Spinal cord (tissue), 10 donors: ENCODE data around the gene SMYD3. TPM values are rescaled to one million over a fixed set of nuclear protein-coding genes. Genes with fewer than 3 reads are reported as not detected.

Source experiments
- DNase-seq, 6 donors: peaks; one replicate each; pipeline versions ENCODE4 v3.0.0 to v3.0.0-alpha.2; 2013 to 2015; ENCODE audit warnings: low spot score in 6 of 6, low read depth in 4 of 6
- H3K27ac ChIP-seq: one replicate; pipeline ENCODE4 v1.5.1; 2013; ENCODE audit warnings: low read depth, low read length, control low read depth
- H3K27me3 ChIP-seq: one replicate; pipeline ENCODE4 v1.6.1; 2013; ENCODE audit warnings: low read length; ENCODE audit not compliant: control insufficient read depth, insufficient read depth
- H3K36me3 ChIP-seq: one replicate; pipeline ENCODE4 v1.6.1; 2013; ENCODE audit warnings: low read length; ENCODE audit not compliant: control insufficient read depth, insufficient read depth
- H3K4me1 ChIP-seq: one replicate; pipeline ENCODE4 v1.6.1; 2013; ENCODE audit warnings: low read length; ENCODE audit not compliant: control insufficient read depth, insufficient read depth
- H3K4me3 ChIP-seq: one replicate; pipeline ENCODE4 v1.5.1; 2013; ENCODE audit warnings: low read depth, low read length, control low read depth
- H3K9me3 ChIP-seq: one replicate; pipeline ENCODE4 v1.6.1; 2013; ENCODE audit warnings: low read length; ENCODE audit not compliant: control insufficient read depth, insufficient read depth
- WGBS: methylation state at CpG from one replicate; pipeline ENCODE4 v1.1.5; 2013; ENCODE audit warnings: missing lambda C conversion rate; ENCODE audit not compliant: insufficient coverage; 5-methylcytosine and 5-hydroxymethylcytosine counted together
- polyA plus RNA-seq, 2 donors: library from polyadenylated mRNA; unstranded; fragments of 120-200 nt; gene quantifications; one replicate each; pipeline ENCODE4 v1.2.1, GENCODE V29; 2013; ENCODE audit not compliant: insufficient read length in 2 of 2
- total RNA-seq, 2 donors: library from RNA; depleted of rRNA in 1 of 2; stranded (reverse); fragments of 120-200 nt in 1 of 2; fragments of >200 nt in 1 of 2; gene quantifications; one replicate each; pipeline versions ENCODE4 v1.2.3 to v1.2.4, GENCODE V29; 2013 to 2014
- donor health status: healthy.

The SMYD3 gene
- total and polyA plus RNA-seq, 4 donors = 37.5 to 54.4 (median 49.4) TPM

- H3K27ac ChIP-seq = no peak overlapping the region
- 92% methylated on average over 8 of the region's 9 CpGs for WGBS
These were observed 647.5 kb downstream of the SMYD3 start for GRCh38 chr1:245859493-245860114.

GRCh38 chr1:245858722-245859492 is 648.2 kb downstream of the SMYD3 start:
- H3K4me1 ChIP-seq = peaks cover 3% of the 10 kb centered on the region
- H3K4me3 ChIP-seq = no peak overlapping the region
- H3K27me3 ChIP-seq = no peaks in the 10 kb centered on the region
- DNase-seq = peak in 2 of 6 donors; percentile 35 to 74
- H3K36me3 ChIP-seq = no peaks in the 10 kb centered on the region
- 78% methylated on average over 1 of the region's 7 CpGs for WGBS
- no peak overlapping the region for H3K27ac ChIP-seq
- no peaks in the 10 kb centered on the region for H3K9me3 ChIP-seq

More at GRCh38 chr1:245859493-245860114, 647.5 kb downstream of the SMYD3 start:
- H3K4me1 ChIP-seq = peaks cover 3% of the 10 kb centered on the region
- H3K27me3 ChIP-seq = no peaks in the 10 kb centered on the region
- H3K9me3 ChIP-seq = no peaks in the 10 kb centered on the region
- no peaks in the 10 kb centered on the region for H3K36me3 ChIP-seq
- H3K4me3 ChIP-seq = no peak overlapping the region
- no peak for DNase-seq

DNA sequence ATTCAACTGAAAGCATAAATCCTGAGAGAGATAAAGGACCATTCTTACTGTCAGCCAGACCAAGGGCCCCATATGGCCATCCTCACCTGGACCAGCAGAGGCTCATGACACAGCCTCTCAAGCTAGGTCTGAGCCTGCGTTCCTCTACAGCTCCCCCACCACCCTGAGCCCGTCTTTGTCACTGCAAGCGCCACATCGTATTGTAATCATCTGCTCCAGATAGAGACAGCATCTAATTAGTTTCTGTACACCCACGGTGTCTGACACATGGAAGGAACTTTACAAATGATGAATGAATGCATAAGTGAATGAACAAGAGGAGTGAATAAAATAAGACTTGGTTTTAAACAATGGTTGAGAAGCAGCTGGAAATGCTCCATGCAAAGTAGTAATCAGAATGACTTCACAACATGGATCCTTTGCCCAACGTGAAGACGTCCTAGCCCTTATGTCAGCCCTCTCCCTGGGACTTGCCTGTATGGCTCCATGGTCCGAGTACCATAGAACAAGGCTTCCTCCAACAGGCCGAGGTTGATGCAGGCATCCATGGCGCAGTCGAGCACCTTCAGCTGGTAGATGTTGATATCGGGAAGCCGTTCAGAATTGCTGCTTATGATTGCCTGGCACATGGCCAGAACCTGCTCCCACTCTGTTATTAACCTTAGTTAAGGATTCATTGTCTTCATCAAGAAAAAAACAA is 648.9 kb downstream of the SMYD3 start:
- 81% methylated on average over 8 of the region's 13 CpGs for WGBS
- no peaks in the 10 kb centered on the region for H3K9me3 ChIP-seq
- no peaks in the 10 kb centered on the region for H3K36me3 ChIP-seq
- no peaks in the 10 kb centered on the region for H3K27me3 ChIP-seq
- DNase-seq = peak in 2 of 6 donors; percentile 25 to 78
- H3K4me1 ChIP-seq = peaks cover 3% of the 10 kb centered on the region
- H3K27ac ChIP-seq = no peak overlapping the region
- no peak overlapping the region for H3K4me3 ChIP-seq

GRCh38 chr1:245856944-245857531 is 650.0 kb downstream of the SMYD3 start:
- 94% methylated on average over 13 of the region's 13 CpGs for WGBS
- H3K27ac ChIP-seq = no peak overlapping the region
- no peaks in the 10 kb centered on the region for H3K36me3 ChIP-seq
- no peak for DNase-seq
- H3K9me3 ChIP-seq = no peaks in the 10 kb centered on the region
- no peaks in the 10 kb centered on the region for H3K27me3 ChIP-seq
- H3K4me1 ChIP-seq = peaks cover 3% of the 10 kb centered on the region
- H3K4me3 ChIP-seq = no peak overlapping the region

DNA sequence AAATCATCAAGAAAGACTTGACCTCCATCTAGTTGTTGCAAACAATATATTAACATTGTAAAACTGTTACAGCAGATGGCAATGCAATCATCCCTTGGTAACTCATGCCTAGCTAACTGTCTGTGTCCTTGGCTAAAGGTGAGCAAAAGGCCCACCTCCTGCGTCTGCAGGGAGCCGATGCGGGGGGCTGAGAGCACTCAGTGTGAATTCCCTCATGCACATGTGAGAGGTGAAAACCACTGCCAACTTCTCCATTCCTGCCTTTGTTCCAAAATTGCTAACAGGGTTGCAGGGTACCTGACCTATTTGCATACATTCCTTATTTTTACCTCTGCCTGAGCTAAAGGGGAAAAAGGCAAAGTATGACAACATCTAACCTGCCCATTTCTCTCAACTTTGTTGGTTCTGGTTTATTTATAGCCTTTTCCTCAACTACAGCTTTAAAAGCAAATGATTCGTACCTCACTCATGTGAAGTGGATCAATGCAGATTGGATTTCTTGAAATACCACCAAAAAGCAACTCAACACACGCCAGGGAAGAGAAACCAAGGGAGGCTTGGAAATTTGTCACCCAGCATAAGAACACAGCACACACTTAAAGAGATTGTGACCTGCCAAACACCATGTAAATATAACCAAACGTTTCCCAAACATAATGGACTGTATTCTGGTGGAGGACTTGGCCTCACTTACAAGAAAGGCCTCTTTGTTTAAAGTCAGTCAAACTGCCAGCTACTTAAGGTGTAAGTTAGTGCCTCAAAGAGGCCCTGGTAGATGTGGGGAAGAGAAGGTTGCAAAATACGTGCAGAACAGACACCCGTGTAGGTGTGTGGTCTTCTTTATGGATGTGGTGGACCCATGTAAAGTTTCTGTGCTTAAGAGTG is 651.0 kb downstream of the SMYD3 start:
- no peaks in the 10 kb centered on the region for H3K27me3 ChIP-seq
- no peaks in the 10 kb centered on the region for H3K36me3 ChIP-seq
- H3K27ac ChIP-seq = no peak overlapping the region
- H3K4me3 ChIP-seq = no peak overlapping the region
- peak in 1 of 6 donors; percentile 20 for DNase-seq
- WGBS = 58% methylated on average over 7 of the region's 8 CpGs
- no peaks in the 10 kb centered on the region for H3K9me3 ChIP-seq
- H3K4me1 ChIP-seq = peaks cover 3% of the 10 kb centered on the region

DNA sequence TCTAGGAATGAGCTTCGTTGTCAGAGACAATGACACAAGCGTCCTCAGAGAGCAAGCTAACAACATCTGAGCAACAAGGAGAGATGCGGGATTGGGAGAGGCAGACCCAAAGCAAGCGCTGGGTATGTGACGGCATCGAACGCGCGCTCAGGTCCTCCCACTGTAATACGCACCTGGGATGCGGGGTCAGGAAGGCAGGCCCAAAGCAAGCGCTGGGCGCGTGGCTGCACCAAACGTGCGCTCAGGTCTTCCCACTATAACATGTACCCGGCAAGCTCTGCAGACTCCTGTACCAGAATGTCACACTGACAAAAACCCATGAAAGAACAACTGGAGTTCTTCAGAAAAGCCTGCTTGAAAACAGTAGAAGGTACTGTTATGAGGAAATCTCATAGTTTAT is 653.8 kb downstream of the SMYD3 start:
- Histone ChIP-seq H3K9me3 (no peaks in the 10 kb centered on the region), H3K36me3 (no peaks in the 10 kb centered on the region), H3K27ac (no peak overlapping the region), H3K27me3 (no peaks in the 10 kb centered on the region), H3K4me3 (no peak overlapping the region), H3K4me1 (peaks cover 3% of the 10 kb centered on the region)
- WGBS = 96% methylated on average over 16 of the region's 17 CpGs
- no peak for DNase-seq

- Histone ChIP-seq H3K36me3 (no peaks in the 10 kb centered on the region), H3K9me3 (no peaks in the 10 kb centered on the region), H3K27ac (no peak overlapping the region), H3K27me3 (no peaks in the 10 kb centered on the region), H3K4me1 (no peaks in the 10 kb centered on the region), H3K4me3 (no peak overlapping the region)
- no peak for DNase-seq
- WGBS = 43% methylated on average over 2 of the region's 3 CpGs
These were observed 664.0 kb downstream of the SMYD3 start for GRCh38 chr1:245843101-245843500.

DNA sequence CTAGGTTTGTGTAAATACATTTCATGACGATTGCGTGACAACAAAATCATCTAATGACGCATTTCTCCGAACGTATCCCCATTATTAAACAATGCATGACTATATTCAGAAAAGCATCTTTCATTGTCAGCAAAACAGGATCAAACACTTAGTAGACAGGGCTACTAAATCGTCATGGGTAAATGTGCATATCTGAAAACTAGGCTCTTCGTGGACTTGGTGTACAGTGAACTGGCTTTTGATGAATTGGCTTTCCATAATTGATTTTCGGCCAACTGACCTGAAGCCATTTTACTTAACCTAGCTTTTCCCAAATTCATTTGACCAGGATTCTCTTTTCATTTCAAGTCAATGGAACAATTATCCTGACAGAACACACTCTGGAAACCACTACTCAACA is 665.0 kb downstream of the SMYD3 start:
- Histone ChIP-seq H3K27ac (no peak overlapping the region), H3K9me3 (no peaks in the 10 kb centered on the region), H3K27me3 (no peaks in the 10 kb centered on the region), H3K4me3 (no peak overlapping the region), H3K36me3 (no peaks in the 10 kb centered on the region), H3K4me1 (no peaks in the 10 kb centered on the region)
- 100% methylated on average over 1 of the region's 8 CpGs for WGBS
- no peak for DNase-seq

GRCh38 chr1:245840971-245841370 is 666.1 kb downstream of the SMYD3 start:
- Histone ChIP-seq H3K27me3 (no peaks in the 10 kb centered on the region), H3K4me3 (no peak overlapping the region), H3K27ac (no peak overlapping the region), H3K36me3 (no peaks in the 10 kb centered on the region), H3K4me1 (no peaks in the 10 kb centered on the region), H3K9me3 (no peaks in the 10 kb centered on the region)
- no CpG with 5 or more reads among the region's 2 CpGs for WGBS
- no peak for DNase-seq
